SK-N-SH (cell line): Measurements from ENCODE around the gene RARG. TPM values are rescaled to one million over a fixed set of nuclear protein-coding genes. Genes with fewer than 3 reads are reported as not detected.

Experiments
- CTCF ChIA-PET: fragments of 300-600, 350-600 bp; formaldehyde crosslinking; extraction: SDS; loops from one replicate; lab custom pipeline; 2021; lab: Yijun Ruan, JAX
- POLR2A ChIA-PET: fragments of 350-600 bp; sonication (Branson Sonifier 250); formaldehyde crosslinking; extraction: SDS; loops from one replicate; lab custom pipeline; 2020; ENCODE audit warnings: antibody characterized with exemption, inconsistent platforms; lab: Yijun Ruan, JAX
- DNase-seq: peaks from one replicate; pipeline ENCODE4 v3.0.0; 2012
- H2AFZ ChIP-seq: fragments of 200-600 bp; sonication (generic); 2 replicates; pipeline ENCODE4 v1.8.1; 2016; ENCODE audit warnings: antibody characterized with exemption, mild to moderate bottlenecking, low read depth
- H3F3A ChIP-seq: fragments of 200-600 bp; sonication (generic); replicated peaks from 2 replicates; pipeline ENCODE3; 2016; ENCODE audit warnings: antibody characterized with exemption, mild to moderate bottlenecking; ENCODE audit not compliant: insufficient read depth
- H3K27ac ChIP-seq, 2 experiments: fragments of 200-500 bp in 1 of 2; fragments of 200-600 bp in 1 of 2; sonication (Bioruptor generic) in 1 of 2; sonication (generic), shearing (Covaris generic) in 1 of 2; 2 replicates each; pipeline versions ENCODE4 v1.5.1 to v1.6.1; 2014 to 2016; ENCODE audit warnings: low read depth in 2 of 2, inconsistent platforms in 1 of 2, low read length in 1 of 2, mild to moderate bottlenecking in 1 of 2, mixed read lengths in 1 of 2
- H3K27me3 ChIP-seq: fragments of 200-600 bp; sonication (generic), shearing (Covaris generic); 2 replicates; pipeline ENCODE4 v1.6.1; 2016; ENCODE audit warnings: mixed run types; ENCODE audit not compliant: insufficient read depth
- H3K36me3 ChIP-seq, 2 experiments: fragments of 200-500 bp in 1 of 2; fragments of 200-600 bp in 1 of 2; sonication (Bioruptor generic) in 1 of 2; sonication (generic) in 1 of 2; replicated peaks in 1 of 2; 2 replicates each; pipeline versions ENCODE3 to v1.5.1; 2014 to 2016; ENCODE audit warnings: low read length in 1 of 2, mild to moderate bottlenecking in 1 of 2; ENCODE audit not compliant: insufficient read depth in 2 of 2, control insufficient read depth in 1 of 2
- H3K4me1 ChIP-seq, 2 experiments: fragments of 200-500 bp in 1 of 2; fragments of 200-600 bp in 1 of 2; sonication (Bioruptor generic) in 1 of 2; sonication (generic), shearing (Covaris generic) in 1 of 2; 2 replicates each; pipeline versions ENCODE4 v1.5.1 to v1.6.1; 2014 to 2016; ENCODE audit warnings: low read depth in 1 of 2, low read length in 1 of 2, mixed run types in 1 of 2; ENCODE audit not compliant: insufficient read depth in 2 of 2, control insufficient read depth in 1 of 2
- H3K4me2 ChIP-seq: fragments of 200-600 bp; sonication (generic), shearing (Covaris generic); 2 replicates; pipeline ENCODE4 v1.6.1; 2017; ENCODE audit warnings: mixed run types
- H3K4me3 ChIP-seq, 2 experiments: fragments of 200-500 bp in 1 of 2; fragments of 200-600 bp in 1 of 2; sonication (Bioruptor generic) in 1 of 2; sonication (generic), shearing (Covaris generic) in 1 of 2; 2 replicates each; pipeline versions ENCODE4 v1.5.1 to v1.8.1; 2014 to 2016; ENCODE audit warnings: low read depth in 2 of 2, inconsistent platforms in 1 of 2, low read length in 1 of 2, mild to moderate bottlenecking in 1 of 2, mixed read lengths in 1 of 2, moderate library complexity in 1 of 2
- H3K79me2 ChIP-seq: fragments of 200-600 bp; sonication (generic); 2 replicates; pipeline ENCODE4 v1.8.1; 2017; ENCODE audit warnings: mild to moderate bottlenecking; ENCODE audit not compliant: insufficient read depth
- H3K9ac ChIP-seq: fragments of 200-600 bp; sonication (generic); 2 replicates; pipeline ENCODE4 v1.6.1; 2017; ENCODE audit warnings: mixed run types
- H3K9me2 ChIP-seq: fragments of 200-600 bp; sonication (generic); 2 replicates; pipeline ENCODE4 v1.6.1; 2017; ENCODE audit warnings: mixed run types
- H3K9me3 ChIP-seq: fragments of 200-600 bp; sonication (generic); 2 replicates; pipeline ENCODE4 v1.6.1; 2017; ENCODE audit warnings: mixed run types, mild to moderate bottlenecking, moderate library complexity
- H4K20me1 ChIP-seq: fragments of 200-600 bp; sonication (generic); 2 replicates; pipeline ENCODE4 v1.6.1; 2017; ENCODE audit warnings: mild to moderate bottlenecking, mixed run types; ENCODE audit not compliant: insufficient read depth
- CHD2 ChIP-seq: fragments of 150-350 bp; IDR thresholded peaks from 2 replicates; pipeline ENCODE4 v1.6.1; 2018; ENCODE audit warnings: low read length; ENCODE audit not compliant: partially characterized antibody
- FOSL2 ChIP-seq: IDR thresholded peaks from 2 replicates; pipeline ENCODE4 v1.4.0; 2012; ENCODE audit warnings: low read depth, mild to moderate bottlenecking, moderate library complexity, borderline replicate concordance
- SMC3 ChIP-seq: IDR thresholded peaks from 2 replicates; pipeline ENCODE4 v1.6.1; 2012; ENCODE audit warnings: low read depth, low read length, improper control_type of control experiment
- TEAD4 ChIP-seq: IDR thresholded peaks from 2 replicates; pipeline ENCODE4 v1.4.0; 2012; ENCODE audit warnings: mild to moderate bottlenecking, borderline replicate concordance; ENCODE audit not compliant: insufficient read depth
- WGBS: methylation state at CpG from one replicate; pipeline ENCODE4 v1.1.6; 2017; ENCODE audit warnings: low lambda C conversion rate; 5-methylcytosine and 5-hydroxymethylcytosine counted together
- polyA plus RNA-seq, 3 experiments: library from polyadenylated mRNA; depleted of rRNA; stranded (reverse); fragments of >200 nt; gene quantifications; 2 replicates each; pipeline ENCODE4 v1.2.3, GENCODE V29; 2012
- TF ChIP-seq, protein P1 (sequence below): fragments of 150-350 bp; IDR thresholded peaks from 2 replicates; pipeline ENCODE4 v1.6.1; 2017; ENCODE audit warnings: antibody characterized with exemption, low read length, low read depth, borderline replicate concordance
- TF ChIP-seq, protein P2 (sequence below): IDR thresholded peaks from 2 replicates; pipeline ENCODE4 v1.4.0; 2012; ENCODE audit warnings: low read depth
- TF ChIP-seq, protein P3 (sequence below): IDR thresholded peaks from 2 replicates; pipeline ENCODE4 v1.4.0; 2012; ENCODE audit warnings: low read depth, borderline replicate concordance

The RARG gene
- polyA plus RNA-seq, 1 of the 3 experiments (the other 2 are of a cell fraction): 36.6 TPM

DNA sequence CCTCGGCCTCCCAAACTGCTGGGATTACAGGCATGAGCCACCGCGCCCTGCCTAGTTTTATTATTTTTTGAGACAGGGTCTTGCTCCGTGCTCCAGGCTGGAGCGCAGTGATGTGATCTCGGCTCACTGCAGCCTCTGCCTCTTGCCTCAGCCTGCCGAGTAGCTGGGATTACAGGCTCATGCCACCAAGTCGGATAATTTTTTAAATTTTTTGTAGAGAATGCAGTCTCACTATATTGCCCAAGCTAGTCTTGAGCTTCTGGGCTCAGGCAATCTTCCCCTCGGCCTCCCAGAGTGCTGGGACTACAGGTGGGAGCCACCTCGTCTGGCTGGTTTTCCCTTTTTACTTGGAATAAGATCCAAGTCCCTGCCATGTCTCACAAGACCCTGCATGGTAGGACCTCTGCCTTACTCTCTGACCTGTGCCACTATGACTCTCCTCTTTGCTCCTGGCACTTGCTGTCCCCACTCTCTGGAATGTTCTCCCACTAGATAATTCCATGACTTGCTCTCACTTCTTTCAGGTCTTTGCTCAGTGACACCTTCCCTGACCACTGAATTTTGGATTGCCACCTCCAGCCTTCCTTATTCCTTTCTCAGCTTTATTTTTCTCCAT lies 7.7 kb upstream of the RARG start:
- WGBS: 85% methylated on average over 10 of the region's 10 CpGs
- H3K27me3 ChIP-seq: peaks cover 4% of the 10 kb centered on the region; the same call in 1 of the 2 replicates

DNA sequence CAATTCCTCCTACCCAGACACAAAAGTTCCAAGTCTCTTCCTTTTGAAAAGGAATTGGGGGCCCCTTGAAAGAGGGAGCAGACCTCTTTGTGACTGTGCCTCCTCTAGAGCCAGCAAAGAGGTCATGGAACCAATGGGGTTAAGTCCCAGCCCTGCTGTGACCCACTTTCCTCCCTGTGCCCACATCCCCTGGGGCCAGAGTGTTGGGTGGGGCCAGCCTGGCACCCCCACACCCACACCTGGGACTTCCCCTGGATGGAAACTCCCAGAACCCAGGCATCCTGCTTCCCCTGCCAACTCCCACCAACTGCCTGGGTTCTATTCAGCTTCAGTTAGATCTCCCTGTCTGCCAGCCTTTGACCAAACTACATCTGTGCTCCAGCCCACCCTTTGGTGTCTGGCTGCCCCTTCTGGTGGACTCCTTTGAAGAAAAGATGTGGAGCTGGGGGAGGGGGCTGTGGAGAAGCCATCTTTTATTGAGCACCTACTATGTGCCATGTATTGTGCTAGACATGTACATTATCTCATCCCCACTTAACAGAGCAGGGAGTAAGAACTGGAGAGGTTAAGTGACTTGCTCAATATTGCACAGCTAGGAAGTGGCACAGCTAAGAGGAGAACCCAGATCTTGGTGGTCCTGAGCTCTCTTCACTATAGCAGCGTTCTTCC lies 4.6 kb upstream of the RARG start:
- no peaks in the 10 kb centered on the region for H3K27me3 ChIP-seq
- H4K20me1 ChIP-seq: no peaks in the 10 kb centered on the region
- no peak for DNase-seq
- no peaks in the 10 kb centered on the region for H3K79me2 ChIP-seq
- no peak overlapping the region for H3K4me2 ChIP-seq
- no peak overlapping the region for H2AFZ ChIP-seq
- TF ChIP-seq, protein P1, sequence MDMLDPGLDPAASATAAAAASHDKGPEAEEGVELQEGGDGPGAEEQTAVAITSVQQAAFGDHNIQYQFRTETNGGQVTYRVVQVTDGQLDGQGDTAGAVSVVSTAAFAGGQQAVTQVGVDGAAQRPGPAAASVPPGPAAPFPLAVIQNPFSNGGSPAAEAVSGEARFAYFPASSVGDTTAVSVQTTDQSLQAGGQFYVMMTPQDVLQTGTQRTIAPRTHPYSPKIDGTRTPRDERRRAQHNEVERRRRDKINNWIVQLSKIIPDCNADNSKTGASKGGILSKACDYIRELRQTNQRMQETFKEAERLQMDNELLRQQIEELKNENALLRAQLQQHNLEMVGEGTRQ: no peak
- no peak for TF ChIP-seq CHD2
- no peak for TF ChIP-seq SMC3
- TF ChIP-seq FOSL2: no peak
- TF ChIP-seq TEAD4: no peak
- TF ChIP-seq, protein P2, sequence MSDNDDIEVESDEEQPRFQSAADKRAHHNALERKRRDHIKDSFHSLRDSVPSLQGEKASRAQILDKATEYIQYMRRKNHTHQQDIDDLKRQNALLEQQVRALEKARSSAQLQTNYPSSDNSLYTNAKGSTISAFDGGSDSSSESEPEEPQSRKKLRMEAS: no peak
- H3K9me3 ChIP-seq: no peaks in the 10 kb centered on the region
- H3K9ac ChIP-seq: no peak overlapping the region
- H3K4me1 ChIP-seq: peaks cover 27 to 35% of the 10 kb centered on the region in 2 experiments; a peak in 3 of 4 replicates
- POLR2A ChIA-PET: no interaction called here
- H3F3A ChIP-seq: peaks cover 13% of the 10 kb centered on the region
- WGBS: 68% methylated on average over 1 of the region's 1 CpG
- H3K9me2 ChIP-seq: no peaks in the 10 kb centered on the region
- CTCF ChIA-PET: interaction anchor here (0.8 to 1.7 kb wide), 4 partner anchors 15 to 189 kb away, joined by 3 to 9 read pairs (median 3); partner anchors contain the start of gene ESPL1
- no peak overlapping the region for H3K4me3 ChIP-seq
- H3K36me3 ChIP-seq: no peaks in the 10 kb centered on the region
- H3K27ac ChIP-seq: no peak overlapping the region

More for the DNA sequence above, 7.7 kb upstream of the RARG start:
- TF ChIP-seq TEAD4: no peak
- TF ChIP-seq, protein P3, sequence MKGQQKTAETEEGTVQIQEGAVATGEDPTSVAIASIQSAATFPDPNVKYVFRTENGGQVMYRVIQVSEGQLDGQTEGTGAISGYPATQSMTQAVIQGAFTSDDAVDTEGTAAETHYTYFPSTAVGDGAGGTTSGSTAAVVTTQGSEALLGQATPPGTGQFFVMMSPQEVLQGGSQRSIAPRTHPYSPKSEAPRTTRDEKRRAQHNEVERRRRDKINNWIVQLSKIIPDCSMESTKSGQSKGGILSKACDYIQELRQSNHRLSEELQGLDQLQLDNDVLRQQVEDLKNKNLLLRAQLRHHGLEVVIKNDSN: no peak
- Histone ChIP-seq H3K9ac (no peak overlapping the region), H3K4me2 (no peak overlapping the region), H3K79me2 (no peaks in the 10 kb centered on the region), H4K20me1 (no peaks in the 10 kb centered on the region), H3F3A (peaks cover 9% of the 10 kb centered on the region), H2AFZ (no peak overlapping the region), H3K9me3 (no peaks in the 10 kb centered on the region), H3K4me3 (no peak overlapping the region), H3K4me1 (peaks cover 3 to 13% of the 10 kb centered on the region in 2 experiments; a peak in 1 of 4 replicates), H3K27ac (no peak overlapping the region), H3K9me2 (no peaks in the 10 kb centered on the region), H3K36me3 (no peaks in the 10 kb centered on the region)
- no peak for DNase-seq
- ChIA-PET POLR2A (no interaction called here), CTCF (interaction anchor here (1.3 to 4.3 kb wide), 3 partner anchors 26 to 174 kb away, joined by 3 to 24 read pairs (median 3); no protein-coding TSS in a partner anchor)
